Body of pancreas (tissue), 4 donors: ENCODE results near the gene GJA8. TPM values are rescaled to one million over a fixed set of nuclear protein-coding genes. Genes with fewer than 3 reads are reported as not detected.
"Not testable (repeated sequence)": the region's sequence is repeated elsewhere in the genome, so short reads cannot be mapped to it uniquely, and the experiment has no call there.

Experiments
- ATAC-seq: fragments of 150-250 bp; one replicate; pipeline ENCODE4 v1.9.1; 2016
- DNase-seq, 4 donors: peaks; one replicate each; pipeline ENCODE4 v3.0.0-alpha.2; 2019
- H3K27ac ChIP-seq, 4 donors: fragments of 200-600 bp; sonication (generic); 1 replicate in 3 of 4; 2 replicates in 1 of 4; pipeline versions ENCODE4 v1.5.1 to v1.6.1; 2016 to 2019; ENCODE audit warnings: mild to moderate bottlenecking in 1 of 4, mixed read lengths in 1 of 4, moderate library complexity in 1 of 4
- H3K27me3 ChIP-seq, 2 donors: fragments of 200-600 bp; sonication (generic); one replicate each; pipeline ENCODE4 v1.6.0; 2016; ENCODE audit warnings: mild to moderate bottlenecking in 1 of 2
- H3K36me3 ChIP-seq, 2 donors: fragments of 200-600 bp; sonication (generic); replicated peaks in 1 of 2; 2 replicates each; pipeline ENCODE4 v1.5.1; 2016; ENCODE audit warnings: low read depth in 2 of 2; ENCODE audit not compliant: insufficient read depth in 1 of 2
- H3K4me1 ChIP-seq: fragments of 200-600 bp; sonication (generic); one replicate; pipeline ENCODE4 v1.6.0; 2016
- H3K4me3 ChIP-seq, 2 donors: fragments of 200-600 bp; sonication (generic); 1 replicate in 1 of 2; 2 replicates in 1 of 2; pipeline ENCODE4 v1.5.1; 2016 to 2019
- H3K9me3 ChIP-seq, 3 donors: fragments of 200-600 bp; sonication (generic); 1 replicate in 2 of 3; 2 replicates in 1 of 3; pipeline ENCODE4 v1.5.1; 2016
- POLR2A ChIP-seq, 3 donors: fragments of 450-650 bp; IDR thresholded peaks; one replicate each; pipeline ENCODE4 v1.6.1; 2016; ENCODE audit warnings: antibody characterized with exemption in 3 of 3, mild to moderate bottlenecking in 2 of 3
- WGBS, 2 donors: methylation state at CpG; one replicate each; pipeline ENCODE4 v1.1.5; 2017; 5-methylcytosine and 5-hydroxymethylcytosine counted together
- intact Hi-C: fragments of 100-400 bp; cut with DNase I; formaldehyde crosslinking; loops from one replicate; pipeline ENCODE4 v1.15.1; 2023
- total RNA-seq, 2 donors: library from RNA; depleted of rRNA; stranded (reverse); fragments of >200 nt; gene quantifications; one replicate each; pipeline ENCODE4 v1.1.0, GENCODE V29; 2016
- TF ChIP-seq, protein P1 (sequence below), 7 experiments: fragments of 450-650 bp in 4 of 7; fragments of 200-600 bp in 3 of 7; sonication (generic) in 3 of 7; IDR thresholded peaks; one replicate each; pipeline ENCODE4 v1.5.1; 2016 to 2019; ENCODE audit warnings: antibody characterized with exemption in 7 of 7

GJA8 gene
- not detected for total RNA-seq

DNA sequence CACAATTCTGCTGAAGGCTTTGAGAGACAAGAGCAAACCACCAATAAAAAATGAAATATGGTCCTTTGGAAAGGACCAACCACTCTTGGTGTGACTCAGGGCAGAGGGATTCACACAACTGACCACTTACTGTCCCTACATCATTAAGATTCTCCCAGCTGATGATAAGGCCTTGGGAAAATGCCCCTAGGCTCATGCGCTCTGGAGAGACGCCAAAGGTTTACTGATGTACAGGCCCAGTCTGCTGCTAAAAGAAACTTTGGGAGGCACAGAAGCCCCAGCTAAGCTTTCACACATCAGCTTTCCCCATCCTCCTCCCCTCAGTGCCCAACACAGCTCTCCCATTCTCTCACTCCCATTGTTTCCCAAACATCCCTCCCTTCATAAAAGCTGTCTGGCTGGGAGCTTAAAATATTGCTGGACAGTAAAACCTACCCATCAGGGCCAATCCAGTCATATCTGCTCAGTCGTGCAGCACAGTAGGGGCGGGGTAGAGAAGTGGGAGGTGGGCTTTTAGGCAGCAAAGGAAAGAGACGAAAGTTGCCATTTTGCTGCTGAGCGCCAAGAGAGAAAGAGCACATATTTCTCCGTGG, at the start of gene GJA8:
Gene GJA8 (plus strand): TSS at position 543 of the 593 bp plus-strand sequence. CDS start 5,161 bp downstream, outside the sequence.
- peaks cover 6% of the 10 kb centered on the region for H3K4me1 ChIP-seq
- H3K4me3 ChIP-seq: no peak within 1 kb of the TSS
- intact Hi-C loops: no loop called here
- TF ChIP-seq, protein P1, sequence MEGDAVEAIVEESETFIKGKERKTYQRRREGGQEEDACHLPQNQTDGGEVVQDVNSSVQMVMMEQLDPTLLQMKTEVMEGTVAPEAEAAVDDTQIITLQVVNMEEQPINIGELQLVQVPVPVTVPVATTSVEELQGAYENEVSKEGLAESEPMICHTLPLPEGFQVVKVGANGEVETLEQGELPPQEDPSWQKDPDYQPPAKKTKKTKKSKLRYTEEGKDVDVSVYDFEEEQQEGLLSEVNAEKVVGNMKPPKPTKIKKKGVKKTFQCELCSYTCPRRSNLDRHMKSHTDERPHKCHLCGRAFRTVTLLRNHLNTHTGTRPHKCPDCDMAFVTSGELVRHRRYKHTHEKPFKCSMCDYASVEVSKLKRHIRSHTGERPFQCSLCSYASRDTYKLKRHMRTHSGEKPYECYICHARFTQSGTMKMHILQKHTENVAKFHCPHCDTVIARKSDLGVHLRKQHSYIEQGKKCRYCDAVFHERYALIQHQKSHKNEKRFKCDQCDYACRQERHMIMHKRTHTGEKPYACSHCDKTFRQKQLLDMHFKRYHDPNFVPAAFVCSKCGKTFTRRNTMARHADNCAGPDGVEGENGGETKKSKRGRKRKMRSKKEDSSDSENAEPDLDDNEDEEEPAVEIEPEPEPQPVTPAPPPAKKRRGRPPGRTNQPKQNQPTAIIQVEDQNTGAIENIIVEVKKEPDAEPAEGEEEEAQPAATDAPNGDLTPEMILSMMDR (IDR thresholded peaks at IDR 0.05): no peak
- TF ChIP-seq POLR2A (IDR thresholded peaks at IDR 0.05): no peak
- WGBS, 2 donors: 80 to 83% methylated on average over 7 of the region's 7 CpGs
- no peak within 1 kb of the TSS for H3K27ac ChIP-seq
- H3K36me3 ChIP-seq: no peaks in the 10 kb centered on the region
- DNase-seq (no peak), ATAC-seq (no peak)
- H3K27me3 ChIP-seq: no peaks in the 10 kb centered on the region
- H3K9me3 ChIP-seq: no peaks in the 10 kb centered on the region

DNA sequence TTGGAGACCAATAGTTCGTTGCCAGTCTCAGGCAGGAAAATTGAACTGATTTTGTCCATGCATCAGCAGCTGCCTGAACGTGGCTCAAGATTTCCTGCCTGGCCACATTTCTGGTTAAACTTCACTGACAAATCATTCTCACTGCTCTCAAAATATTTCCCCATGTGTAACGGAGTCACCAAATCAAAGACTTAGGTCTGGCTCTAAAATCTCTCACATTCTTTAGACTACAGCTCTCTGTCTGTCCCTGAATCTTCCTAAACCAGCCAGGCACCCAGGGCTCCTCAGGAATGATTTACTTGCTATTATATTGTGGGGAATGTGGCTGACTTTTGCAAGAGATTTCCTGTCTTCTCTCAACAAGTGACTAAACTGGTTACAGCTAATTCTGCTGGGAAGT, 49.2 kb upstream of the GJA8 start:
- Histone ChIP-seq H3K27ac (no peak overlapping the region), H3K36me3 (no peaks in the 10 kb centered on the region), H3K4me1 (no peaks in the 10 kb centered on the region), H3K27me3 (no peaks in the 10 kb centered on the region), H3K9me3 (no peaks in the 10 kb centered on the region), H3K4me3 (no peak overlapping the region)
- intact Hi-C loops: no loop called here
- TF ChIP-seq POLR2A (IDR thresholded peaks at IDR 0.05): no peak
- TF ChIP-seq, protein P1 (IDR thresholded peaks at IDR 0.05): no peak
- no peak for ATAC-seq
- DNase-seq: no peak
- 50 to 54% methylated on average over 3 of the region's 3 CpGs for WGBS, 2 donors

DNA sequence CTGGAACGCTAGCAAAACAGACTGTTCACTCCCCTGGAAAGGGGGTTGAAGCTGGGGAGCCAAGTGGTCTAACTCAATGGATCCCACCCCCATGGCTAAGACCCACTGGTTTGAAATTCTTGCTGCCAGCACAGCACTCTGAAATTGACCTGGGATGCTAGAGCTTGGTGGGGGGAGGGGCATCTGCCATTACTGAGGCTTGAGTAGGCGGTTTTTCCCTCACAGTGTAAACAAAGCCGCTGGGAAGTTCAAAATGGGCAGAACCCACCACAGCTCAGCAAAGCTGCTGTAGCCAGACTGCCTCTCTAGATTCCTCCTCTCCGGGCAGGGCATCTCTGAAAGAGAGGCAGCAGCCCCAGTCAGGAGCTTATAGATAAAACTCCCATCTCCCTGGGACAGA, 47.6 kb upstream of the GJA8 start:
- H3K4me1 ChIP-seq, H3K27ac ChIP-seq, H3K9me3 ChIP-seq, H3K27me3 ChIP-seq, ATAC-seq, H3K4me3 ChIP-seq, DNase-seq, H3K36me3 ChIP-seq, intact Hi-C loops: not testable (repeated sequence)
- WGBS, 2 donors: 38 to 71% methylated on average over 1 to 4 of the region's 4 CpGs

DNA sequence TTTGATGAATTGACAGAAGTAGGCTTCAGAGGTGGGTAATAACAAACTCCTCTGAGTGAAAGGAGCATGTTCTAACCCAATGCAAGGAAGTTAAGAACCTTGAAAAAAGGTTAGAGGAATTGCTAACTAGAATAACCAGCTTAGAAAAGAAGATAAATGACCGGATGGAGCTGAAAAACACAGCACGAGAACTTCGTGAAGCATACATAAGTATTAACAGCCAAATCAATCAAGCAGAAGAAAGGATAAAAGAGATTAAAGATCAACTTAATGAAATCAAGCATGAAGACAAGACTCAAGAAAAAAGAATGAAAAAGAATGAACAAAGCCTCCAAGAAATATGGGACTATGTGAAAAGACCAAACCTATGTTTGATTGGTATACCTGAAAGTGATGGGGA, 46.6 kb upstream of the GJA8 start:
- WGBS, 2 donors: 54 to 67% methylated on average over 3 of the region's 3 CpGs
- H3K4me1 ChIP-seq, ATAC-seq, H3K4me3 ChIP-seq, intact Hi-C loops, H3K27ac ChIP-seq, H3K36me3 ChIP-seq, H3K9me3 ChIP-seq, DNase-seq, H3K27me3 ChIP-seq: not testable (repeated sequence)

DNA sequence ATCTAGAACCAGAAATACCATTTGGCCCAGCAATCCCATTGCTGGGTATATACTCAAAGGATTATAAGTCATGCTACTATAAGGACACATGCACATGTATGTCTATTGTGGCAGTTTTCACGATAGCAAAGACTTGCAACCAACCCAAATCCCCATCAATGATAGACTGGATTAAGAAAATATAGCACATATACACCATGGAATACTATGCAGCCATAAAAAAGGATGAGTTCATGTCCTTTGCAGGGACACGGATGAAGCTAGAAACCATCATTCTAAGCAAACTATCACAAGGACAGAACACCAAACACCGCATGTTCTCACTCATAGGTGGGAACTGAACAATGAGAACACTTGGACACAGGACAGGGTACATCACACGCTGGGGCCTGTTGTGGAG, 35.4 kb upstream of the GJA8 start:
- H3K9me3 ChIP-seq, H3K4me3 ChIP-seq, H3K27me3 ChIP-seq, H3K4me1 ChIP-seq, intact Hi-C loops, DNase-seq, H3K36me3 ChIP-seq, H3K27ac ChIP-seq, ATAC-seq: not testable (repeated sequence)
- 76 to 82% methylated on average over 4 of the region's 4 CpGs for WGBS, 2 donors

DNA sequence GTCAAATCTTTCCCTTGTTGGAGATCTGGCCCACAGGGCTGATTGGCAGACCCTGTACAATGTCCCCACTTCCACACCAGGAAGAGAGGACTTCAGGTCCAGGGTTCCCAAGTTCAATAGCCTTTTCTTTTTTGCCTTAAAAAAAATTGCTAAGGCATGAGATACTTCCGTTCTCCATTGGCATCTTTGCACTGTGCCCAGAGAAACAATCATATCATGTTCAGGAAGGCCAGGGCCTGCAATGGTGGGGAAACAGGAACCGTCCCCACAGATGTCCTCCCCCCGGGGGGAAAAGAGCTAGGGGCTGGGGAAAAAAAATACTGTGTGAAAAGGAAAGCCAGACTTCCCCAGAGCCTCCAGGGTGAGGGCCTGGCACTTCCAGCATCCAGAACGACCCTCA, 24.6 kb upstream of the GJA8 start:
- Histone ChIP-seq H3K36me3 (no peaks in the 10 kb centered on the region), H3K4me1 (no peaks in the 10 kb centered on the region), H3K27ac (no peak overlapping the region), H3K9me3 (no peaks in the 10 kb centered on the region), H3K4me3 (no peak overlapping the region), H3K27me3 (no peaks in the 10 kb centered on the region)
- TF ChIP-seq, protein P1 (IDR thresholded peaks at IDR 0.05): no peak
- no peak for TF ChIP-seq POLR2A (IDR thresholded peaks at IDR 0.05)
- 47 to 63% methylated on average over 4 of the region's 4 CpGs for WGBS, 2 donors
- ATAC-seq (no peak), DNase-seq (no peak)
- intact Hi-C loops: no loop called here
